Adipose tissue (tissue), 3 donors: ENCODE measurements around the gene TRIML2. TPM values are rescaled to one million over a fixed set of nuclear protein-coding genes. Genes with fewer than 3 reads are reported as not detected.

Source experiments
- H3K27ac ChIP-seq: one replicate; pipeline ENCODE4 v1.5.1; 2013; ENCODE audit warnings: low read depth, low read length
- WGBS, 3 donors: extraction: QIAGEN DNeasy Blood & Tissue Kit; methylation state at CpG; one replicate each; pipeline ENCODE4 v1.1.7; 2013; 5-methylcytosine and 5-hydroxymethylcytosine counted together
- polyA plus RNA-seq, 3 donors: library from polyadenylated mRNA; stranded (reverse); fragments of 200-250 nt; gene quantifications; one replicate each; pipeline ENCODE4 v1.2.3, GENCODE V29; 2013
- donor health status: healthy with polysubstance abuse.
- donor health status: Bipolar disorder and iron deficiency.
- donor health status: healthy.

TRIML2 gene, protein sequence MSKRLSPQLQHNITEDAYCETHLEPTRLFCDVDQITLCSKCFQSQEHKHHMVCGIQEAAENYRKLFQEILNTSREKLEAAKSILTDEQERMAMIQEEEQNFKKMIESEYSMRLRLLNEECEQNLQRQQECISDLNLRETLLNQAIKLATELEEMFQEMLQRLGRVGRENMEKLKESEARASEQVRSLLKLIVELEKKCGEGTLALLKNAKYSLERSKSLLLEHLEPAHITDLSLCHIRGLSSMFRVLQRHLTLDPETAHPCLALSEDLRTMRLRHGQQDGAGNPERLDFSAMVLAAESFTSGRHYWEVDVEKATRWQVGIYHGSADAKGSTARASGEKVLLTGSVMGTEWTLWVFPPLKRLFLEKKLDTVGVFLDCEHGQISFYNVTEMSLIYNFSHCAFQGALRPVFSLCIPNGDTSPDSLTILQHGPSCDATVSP
- under 1 TPM in 2 of 3 donors, not detected in 1; 0.06 to 0.34 TPM for polyA plus RNA-seq

DNA sequence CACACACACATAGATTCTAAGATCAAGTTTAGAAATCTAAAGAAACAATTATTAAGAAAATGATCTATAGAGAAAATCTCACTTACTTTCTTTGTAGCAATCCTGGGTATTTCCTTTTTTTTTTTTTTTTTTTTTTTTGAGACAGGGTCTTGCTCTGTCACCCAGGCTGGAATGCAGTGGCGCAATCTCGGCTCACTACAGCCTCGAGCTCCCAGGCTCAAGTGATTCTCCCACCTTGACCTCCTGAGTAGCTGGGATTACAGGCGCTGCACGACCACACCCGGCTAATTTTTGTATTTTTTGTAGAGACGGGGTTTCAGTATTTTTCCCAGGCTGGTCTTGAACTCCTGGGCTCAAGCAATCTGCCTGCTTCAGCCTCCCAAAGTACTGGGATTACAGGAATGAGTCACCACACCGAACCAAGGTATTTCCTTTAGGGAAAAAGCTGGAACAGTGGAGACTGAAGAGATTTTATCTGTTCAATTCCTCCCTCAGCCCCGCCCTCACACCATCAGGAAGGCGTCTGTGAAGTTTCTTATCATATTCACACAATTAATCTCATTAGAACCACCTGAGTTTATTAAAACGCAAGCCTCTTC, at the start of gene TRIML2:
TSS of gene TRIML2 (minus strand) at position 447 of the 599 bp plus-strand sequence. CDS start 4,235 bp downstream, outside the sequence.
- 41 to 54% (median 51%) methylated on average over 11 of the region's 11 CpGs for WGBS, 3 donors
- no peak within 1 kb of the TSS for H3K27ac ChIP-seq

DNA sequence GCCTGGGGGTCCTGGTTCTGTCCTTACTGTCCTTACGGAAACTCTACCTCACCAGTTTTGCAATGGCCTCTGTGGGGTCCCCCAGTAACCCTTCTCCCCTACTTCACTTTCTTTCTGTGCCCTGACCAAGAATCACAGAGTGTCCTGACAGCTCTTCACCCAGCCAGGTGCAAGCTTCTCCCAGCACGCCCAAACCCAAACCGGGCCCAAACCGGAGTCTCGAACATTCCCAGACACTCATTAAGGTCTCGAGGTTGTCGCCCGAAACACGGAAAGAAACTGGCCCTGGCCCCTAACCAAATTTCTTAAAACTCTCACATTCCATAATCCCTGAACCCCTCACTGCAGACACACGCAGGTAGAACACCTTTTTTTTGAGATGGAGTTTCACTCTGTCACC, 48.9 kb upstream of the TRIML2 start:
- 89 to 93% (median 91%) methylated on average over 10 of the region's 10 CpGs for WGBS, 3 donors
- H3K27ac ChIP-seq: no peak overlapping the region

DNA sequence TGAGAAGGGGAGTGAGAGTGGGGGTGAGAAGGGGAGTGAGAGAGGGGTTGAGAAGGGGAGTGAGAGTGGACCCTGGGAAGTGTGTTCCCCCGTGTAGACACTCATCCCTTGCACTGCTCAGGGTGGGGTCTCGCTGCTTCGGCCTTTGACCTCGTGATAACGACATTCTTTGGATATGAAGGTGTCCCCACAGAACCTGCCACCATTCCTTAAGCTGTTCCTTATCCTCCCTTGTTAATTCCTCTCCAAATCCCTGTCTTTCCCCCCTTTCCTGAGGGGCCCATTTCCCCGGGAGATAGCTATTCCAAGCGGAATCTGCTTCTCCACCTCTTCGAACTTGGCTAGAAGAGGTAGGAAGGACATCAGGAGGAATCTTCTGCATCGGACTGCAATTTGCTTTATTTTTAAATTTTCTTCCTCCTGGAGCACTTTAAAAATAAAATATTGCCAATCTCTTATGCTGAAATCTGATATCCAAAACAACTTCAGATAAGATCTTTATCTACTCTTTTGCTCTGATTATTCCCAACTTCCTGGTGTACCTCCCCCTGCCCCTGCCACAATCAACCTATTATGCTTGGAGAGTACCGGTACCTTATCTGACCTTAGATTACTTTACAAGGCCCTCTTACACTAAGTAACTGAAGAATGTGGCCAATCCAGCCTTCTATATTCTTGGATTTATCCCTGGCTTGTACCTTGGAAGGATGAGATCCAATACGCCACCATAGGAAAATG, 45.4 kb upstream of the TRIML2 start:
- WGBS, 3 donors: 77 to 91% (median 83%) methylated on average over 11 of the region's 11 CpGs
- H3K27ac ChIP-seq: no peak overlapping the region

DNA sequence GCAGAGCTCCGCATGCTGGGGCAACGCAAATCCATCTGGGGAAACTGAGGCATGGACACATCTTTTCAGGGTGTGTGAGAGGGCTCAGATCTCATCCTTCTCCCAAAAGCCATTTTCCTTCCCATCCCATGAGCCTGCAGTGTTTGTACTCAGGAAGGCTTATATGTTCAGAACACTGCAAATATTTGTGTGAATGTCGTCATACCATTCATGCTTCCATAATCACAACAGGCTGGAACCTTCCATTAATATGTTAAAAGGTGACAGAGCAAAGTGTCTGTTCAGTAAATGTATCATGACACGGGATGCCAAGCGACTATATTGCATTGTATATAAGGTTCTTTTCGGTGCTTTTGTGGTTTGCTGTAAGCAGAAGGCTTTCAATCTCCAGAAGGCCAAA, 38.4 kb upstream of the TRIML2 start:
- H3K27ac ChIP-seq: no peak overlapping the region
- 83 to 93% (median 92%) methylated on average over 6 of the region's 6 CpGs for WGBS, 3 donors

DNA sequence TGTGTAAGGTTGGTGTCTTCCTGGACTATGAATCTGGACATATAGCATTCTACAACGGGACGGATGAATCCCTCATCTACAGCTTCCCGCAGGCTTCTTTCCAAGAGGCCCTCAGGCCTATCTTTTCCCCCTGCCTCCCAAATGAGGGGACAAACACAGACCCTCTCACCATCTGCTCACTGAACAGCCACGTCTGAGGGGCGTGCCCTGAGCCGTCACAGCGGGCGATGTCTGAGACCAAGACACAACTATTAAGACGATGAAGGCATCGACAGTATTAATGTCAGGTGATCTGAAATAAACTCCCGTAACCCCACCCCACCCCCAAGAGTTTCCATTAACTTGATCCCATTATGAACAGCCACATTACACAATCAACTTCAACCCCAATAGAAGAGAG, 37.8 kb upstream of the TRIML2 start:
- 85 to 92% (median 87%) methylated on average over 11 of the region's 11 CpGs for WGBS, 3 donors
- H3K27ac ChIP-seq: no peak overlapping the region

DNA sequence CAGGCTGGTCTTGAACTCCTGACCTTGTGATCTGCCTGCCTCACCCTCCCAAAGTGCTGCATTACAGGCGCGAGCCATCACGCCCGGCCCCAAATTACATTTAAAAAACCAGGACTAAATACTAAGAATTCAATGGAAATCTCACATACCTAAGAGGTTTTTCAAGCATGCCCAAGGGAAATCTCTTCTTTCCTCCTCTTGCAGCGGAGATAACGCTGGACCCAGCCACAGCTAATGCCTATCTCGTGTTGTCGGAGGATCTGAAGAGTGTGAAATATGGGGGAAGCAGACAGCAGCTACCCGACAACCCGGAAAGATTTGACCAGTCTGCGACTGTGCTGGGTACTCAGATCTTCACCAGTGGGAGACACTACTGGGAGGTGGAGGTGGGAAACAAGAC, 37.2 kb upstream of the TRIML2 start:
- WGBS, 3 donors: 74 to 89% (median 86%) methylated on average over 11 of the region's 11 CpGs
- no peak overlapping the region for H3K27ac ChIP-seq

DNA sequence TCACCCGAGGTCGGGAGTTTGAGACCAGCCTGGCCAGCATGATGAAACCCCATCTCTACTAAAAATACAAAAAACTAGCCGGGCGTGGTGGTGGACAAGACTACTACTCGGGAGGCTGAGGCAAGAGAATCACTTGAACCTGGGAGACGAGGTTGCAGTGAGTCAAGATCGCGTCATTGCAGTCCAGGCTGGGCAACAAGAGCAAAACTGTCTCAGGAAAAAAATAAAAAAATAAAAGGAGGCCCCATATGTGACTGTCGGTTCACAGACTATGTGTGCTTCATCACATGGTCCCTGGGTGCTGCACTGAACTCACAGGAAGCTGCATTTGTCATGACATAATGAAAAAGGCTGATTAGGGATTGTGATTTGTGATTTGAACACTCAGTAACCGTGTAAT, 36.2 kb upstream of the TRIML2 start:
- no peak overlapping the region for H3K27ac ChIP-seq
- WGBS, 3 donors: 83 to 91% (median 89%) methylated on average over 10 of the region's 10 CpGs

DNA sequence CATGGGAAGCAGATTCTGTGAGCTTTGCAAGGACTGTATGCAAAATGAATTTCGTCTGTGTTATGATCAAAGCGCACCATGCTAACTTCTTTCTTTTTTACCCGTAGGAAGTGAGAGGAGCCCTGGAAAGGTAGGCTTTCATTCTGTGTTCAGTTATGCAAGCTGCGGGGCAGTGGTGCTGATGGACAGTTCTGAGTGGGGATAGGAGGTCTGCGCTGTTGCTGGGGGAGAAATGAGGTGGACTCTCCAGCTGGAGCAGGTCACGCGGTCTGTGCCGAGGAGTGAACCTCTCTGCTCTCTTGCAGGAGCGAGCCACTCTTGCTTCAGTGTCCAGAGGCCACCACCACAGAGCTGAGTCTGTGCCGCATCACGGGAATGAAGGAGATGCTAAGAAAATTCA, 34.3 kb upstream of the TRIML2 start:
- H3K27ac ChIP-seq: no peak overlapping the region
- WGBS, 3 donors: 54 to 74% (median 64%) methylated on average over 11 of the region's 11 CpGs

DNA sequence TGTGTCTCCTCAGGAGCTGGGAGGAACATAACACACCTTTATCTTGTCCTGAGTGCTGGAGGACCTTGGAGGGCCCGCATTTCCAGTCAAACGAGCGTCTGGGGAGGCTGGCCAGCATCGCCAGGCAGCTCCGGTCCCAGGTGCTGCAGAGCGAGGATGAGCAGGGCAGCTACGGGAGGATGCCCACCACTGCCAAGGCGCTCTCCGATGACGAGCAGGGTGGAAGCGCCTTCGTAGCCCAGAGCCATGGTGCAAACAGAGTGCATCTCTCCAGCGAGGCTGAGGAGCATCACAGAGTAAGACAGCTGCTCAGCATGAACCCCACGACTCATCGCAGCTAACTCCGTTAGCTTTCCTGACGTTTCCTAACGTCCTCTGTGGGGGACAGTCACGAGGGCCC, 30.3 kb upstream of the TRIML2 start:
- 84 to 89% (median 88%) methylated on average over 19 of the region's 19 CpGs for WGBS, 3 donors
- no peak overlapping the region for H3K27ac ChIP-seq

DNA sequence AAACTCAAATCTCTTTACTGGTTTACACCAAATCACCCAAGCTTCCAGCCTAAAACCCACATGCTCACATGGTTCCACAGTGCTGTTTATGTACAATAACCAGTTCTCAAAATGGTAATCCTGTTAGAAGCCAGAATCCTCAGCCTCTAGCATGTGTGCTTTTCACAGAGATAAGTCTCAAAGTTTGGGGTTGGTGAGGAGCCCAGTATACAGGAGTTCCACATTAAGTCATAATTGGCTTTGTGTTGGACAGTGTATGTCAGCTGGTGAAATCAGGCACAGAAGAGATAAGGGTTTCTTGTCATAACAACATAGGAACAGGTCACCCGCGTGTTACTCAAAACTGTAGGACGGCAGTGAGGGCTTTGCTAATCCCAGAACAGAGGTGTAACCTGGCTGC, 29.7 kb upstream of the TRIML2 start, which contains the start of gene TRIML1:
TSS of gene TRIML1 (plus strand) at position 301 of the 400 bp plus-strand sequence. CDS start 118 bp downstream, outside the sequence.
- H3K27ac ChIP-seq: no peak within 1 kb of the TSS
- 87 to 98% (median 89%) methylated on average over 3 of the region's 3 CpGs for WGBS, 3 donors

DNA sequence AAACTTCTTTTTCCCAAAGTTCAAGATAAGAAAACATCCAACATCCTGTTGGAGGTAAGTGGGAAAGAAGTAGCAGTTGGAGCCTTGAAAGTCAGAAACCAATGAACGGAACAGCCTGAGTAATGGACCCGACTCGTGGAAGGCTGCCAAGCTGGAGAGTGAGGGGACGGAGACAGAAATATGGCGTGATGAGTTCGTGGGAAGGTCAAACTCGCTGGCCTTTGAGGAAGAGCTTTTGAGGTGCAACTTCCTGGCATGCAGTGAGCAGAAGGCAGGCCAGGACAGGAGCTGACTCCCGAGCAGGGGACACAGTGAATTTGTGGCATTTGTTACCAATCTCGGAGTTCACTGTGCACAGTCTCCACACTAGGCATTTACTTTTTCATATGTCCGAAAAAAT, 28.8 kb upstream of the TRIML2 start:
- H3K27ac ChIP-seq: no peak overlapping the region
- WGBS, 3 donors: 47 to 64% (median 62%) methylated on average over 10 of the region's 10 CpGs

DNA sequence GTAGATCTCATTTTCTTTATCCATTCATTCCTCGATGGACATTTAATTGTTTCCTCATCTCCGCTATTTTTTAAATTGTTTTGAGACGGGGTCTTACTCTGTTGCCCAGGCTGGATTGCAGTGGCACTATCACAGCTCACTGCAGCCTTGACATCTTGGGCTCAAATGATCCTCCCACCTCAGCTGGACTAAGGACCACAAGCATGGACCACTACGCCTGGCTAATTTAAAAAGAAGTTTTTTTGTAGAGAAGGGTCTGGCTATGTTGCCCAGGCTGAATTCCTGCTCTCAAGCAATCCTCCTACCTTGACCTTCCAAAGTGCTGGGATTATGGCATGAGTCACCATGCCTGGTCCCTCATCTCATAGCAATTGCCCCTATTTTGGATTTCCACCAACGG, 22.8 kb upstream of the TRIML2 start:
- H3K27ac ChIP-seq: no peak overlapping the region
- WGBS, 3 donors: 74 to 95% (median 92%) methylated on average over 5 of the region's 5 CpGs

DNA sequence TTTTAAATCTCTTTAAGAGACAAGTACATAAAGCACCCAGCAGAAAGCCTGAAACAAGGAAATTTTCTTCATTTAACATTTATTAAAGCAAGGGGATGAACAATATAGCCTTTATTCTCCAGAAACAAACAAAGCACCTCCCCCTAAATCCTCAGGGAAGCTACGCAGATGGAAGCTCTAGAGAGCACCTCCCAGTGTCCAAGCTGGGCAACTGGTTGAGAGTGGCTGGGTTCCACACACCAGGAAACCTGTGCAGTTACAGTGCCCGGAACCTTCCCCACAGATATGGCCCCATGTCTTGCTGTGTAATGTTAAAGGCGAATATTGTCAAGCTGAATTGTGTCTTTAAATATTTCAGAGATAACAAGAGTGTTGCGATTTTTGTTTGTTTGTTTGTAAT, 21.0 kb upstream of the TRIML2 start:
- 78 to 90% (median 89%) methylated on average over 4 of the region's 4 CpGs for WGBS, 3 donors

DNA sequence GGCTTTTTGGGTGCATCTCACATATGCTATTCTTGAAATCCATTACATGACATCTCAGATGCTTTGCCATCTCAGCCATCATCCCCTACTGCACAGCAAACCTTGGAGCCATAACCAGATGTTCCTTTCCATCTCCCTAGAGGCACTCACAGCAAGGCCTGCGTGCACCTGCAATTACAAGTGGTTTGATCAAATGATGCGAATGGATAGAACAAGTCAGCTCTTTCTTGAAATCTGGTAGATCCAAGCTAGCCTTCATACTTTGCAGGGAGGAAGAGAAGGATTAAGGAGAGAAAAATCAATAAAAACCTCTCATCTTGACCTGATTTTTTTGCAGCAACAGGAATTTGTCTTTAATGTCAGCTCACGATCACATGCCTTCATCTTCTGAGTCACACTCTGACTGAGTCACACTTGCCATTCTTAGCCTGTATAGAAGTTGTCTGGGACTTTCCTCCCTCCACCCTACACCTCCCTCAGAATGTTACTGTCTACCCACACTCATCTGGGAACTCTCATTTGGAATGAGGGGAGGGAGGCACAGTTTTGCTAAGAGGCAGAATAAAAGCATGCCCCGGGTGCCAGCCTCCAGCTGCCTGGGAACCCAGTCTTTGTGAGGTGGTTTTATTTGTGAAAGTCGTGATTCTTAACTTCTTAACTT, 17.9 kb upstream of the TRIML2 start:
- H3K27ac ChIP-seq: no peak overlapping the region
- 60 to 77% (median 64%) methylated on average over 5 of the region's 5 CpGs for WGBS, 3 donors

More for the DNA sequence above, 21.0 kb upstream of the TRIML2 start:
- H3K27ac ChIP-seq: no peak overlapping the region

DNA sequence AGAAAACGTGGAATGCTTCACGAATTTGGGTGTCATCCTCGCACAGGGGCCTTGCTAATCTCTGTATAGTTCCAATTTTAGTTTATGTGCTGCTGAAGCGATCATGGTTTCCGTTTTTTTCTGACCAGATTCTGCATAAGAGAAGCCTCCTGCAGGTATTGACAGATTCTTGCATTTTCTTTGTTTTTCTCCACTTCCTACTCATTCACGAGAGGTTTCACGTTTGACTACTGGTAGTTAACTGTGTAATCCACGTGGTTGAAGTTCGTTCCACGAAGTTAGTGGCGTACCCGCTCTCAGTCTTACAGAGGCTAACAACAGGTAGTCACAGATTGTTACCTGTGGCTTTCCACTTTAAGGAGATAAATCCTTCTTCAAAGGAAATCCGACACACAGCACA, 12.1 kb upstream of the TRIML2 start:
- WGBS, 3 donors: 41 to 63% (median 60%) methylated on average over 13 of the region's 13 CpGs
- H3K27ac ChIP-seq: no peak overlapping the region

DNA sequence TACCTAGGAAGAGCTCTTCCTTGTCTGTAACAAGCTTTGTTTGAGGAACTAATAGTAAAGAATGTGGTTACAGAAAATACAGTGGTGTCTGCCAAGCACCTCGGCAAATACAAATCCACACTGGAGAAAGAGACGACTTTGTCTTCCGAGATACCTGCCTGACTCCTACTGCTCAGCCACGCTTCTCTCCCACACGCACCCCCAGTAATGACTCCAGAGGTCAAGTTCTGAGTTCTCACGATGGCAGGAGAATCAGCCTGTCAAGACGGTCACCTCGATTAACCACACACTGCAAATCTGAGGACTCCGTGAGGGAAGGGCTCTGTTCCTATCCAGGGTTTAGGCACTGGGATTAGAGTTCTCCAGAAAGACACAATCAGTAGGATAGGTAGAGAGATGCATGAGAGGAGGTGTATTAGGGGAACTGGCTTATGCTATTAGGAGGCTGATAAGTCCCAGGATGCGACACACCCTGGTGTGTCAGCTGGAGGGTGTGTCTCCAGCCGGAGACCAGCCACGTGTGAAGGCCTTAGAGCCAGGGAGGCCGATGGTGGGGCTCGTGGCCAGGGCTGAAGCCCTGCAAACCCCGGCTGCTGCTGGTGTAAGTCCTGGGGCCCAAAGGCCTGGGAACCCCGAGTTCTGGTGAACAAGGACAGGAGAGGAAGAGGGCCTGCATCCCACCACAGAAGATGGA, 8.4 kb upstream of the TRIML2 start:
- WGBS, 3 donors: 75 to 82% (median 79%) methylated on average over 16 of the region's 16 CpGs
- no peak overlapping the region for H3K27ac ChIP-seq

DNA sequence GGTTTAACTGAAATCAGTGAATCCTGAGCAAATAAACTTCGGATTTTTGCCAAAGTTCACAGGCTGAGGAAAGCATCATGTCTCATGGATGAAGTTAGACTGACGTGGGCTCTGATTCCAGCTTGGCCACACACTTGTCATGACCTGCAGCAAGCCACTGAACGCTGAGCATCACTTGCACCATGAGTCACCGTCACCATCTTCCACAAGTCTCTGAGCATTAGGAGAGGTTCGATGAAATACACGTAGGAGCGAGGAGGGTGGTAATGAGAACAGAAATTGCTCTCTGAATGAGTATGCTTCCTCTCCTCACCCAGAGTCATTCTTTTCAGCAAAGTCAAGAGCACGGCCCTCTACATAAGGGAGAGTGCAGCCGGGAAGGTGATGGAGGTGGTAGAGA, 3.8 kb upstream of the TRIML2 start:
- H3K27ac ChIP-seq: no peak overlapping the region
- WGBS, 3 donors: 83 to 92% (median 85%) methylated on average over 9 of the region's 9 CpGs

DNA sequence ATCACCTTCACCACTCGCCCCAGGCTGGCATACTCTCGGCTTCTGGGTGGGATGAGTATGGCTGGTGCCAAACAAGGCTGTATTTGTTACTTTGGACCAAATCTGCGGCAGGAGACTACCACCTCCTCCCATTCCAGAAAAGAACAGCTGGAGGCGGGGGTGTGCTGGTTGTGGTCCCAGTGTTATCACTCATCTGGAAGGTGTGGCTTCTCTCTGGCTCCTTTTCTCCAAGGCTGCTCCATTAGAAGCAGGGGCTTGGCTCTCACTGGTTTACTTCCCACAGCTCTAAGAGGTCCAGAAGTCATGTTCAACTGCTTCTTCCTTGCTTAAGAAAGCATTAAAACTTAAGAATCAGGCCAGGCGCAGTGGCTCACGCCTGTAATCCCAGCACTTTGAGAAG, 2.6 kb upstream of the TRIML2 start:
- WGBS, 3 donors: 68 to 70% (median 70%) methylated on average over 6 of the region's 6 CpGs
- H3K27ac ChIP-seq: no peak overlapping the region
